ENCODE data around the gene ZNF710. TPM values are rescaled to one million over a fixed set of nuclear protein-coding genes. Genes with fewer than 3 reads are reported as not detected.
"Not testable (repeated sequence)": the region's sequence is repeated elsewhere in the genome, so short reads cannot be mapped to it uniquely, and the experiment has no call there.

ZNF710 gene
- total RNA-seq, 4 donors from 2014 or later, result 6.6 to 13.8 (median 10.1) TPM

GRCh38 chr15:89972085-89972484 lies 29.0 kb upstream of the ZNF710 start:
- TF ChIP-seq EP300 (IDR thresholded peaks at IDR 0.05) (no peak), POLR2AphosphoS5 (IDR thresholded peaks at IDR 0.05) (no peak), POLR2A (IDR thresholded peaks at IDR 0.05; ENCODE audit: low read depth) (no peak)
- TF ChIP-seq, protein P1, sequence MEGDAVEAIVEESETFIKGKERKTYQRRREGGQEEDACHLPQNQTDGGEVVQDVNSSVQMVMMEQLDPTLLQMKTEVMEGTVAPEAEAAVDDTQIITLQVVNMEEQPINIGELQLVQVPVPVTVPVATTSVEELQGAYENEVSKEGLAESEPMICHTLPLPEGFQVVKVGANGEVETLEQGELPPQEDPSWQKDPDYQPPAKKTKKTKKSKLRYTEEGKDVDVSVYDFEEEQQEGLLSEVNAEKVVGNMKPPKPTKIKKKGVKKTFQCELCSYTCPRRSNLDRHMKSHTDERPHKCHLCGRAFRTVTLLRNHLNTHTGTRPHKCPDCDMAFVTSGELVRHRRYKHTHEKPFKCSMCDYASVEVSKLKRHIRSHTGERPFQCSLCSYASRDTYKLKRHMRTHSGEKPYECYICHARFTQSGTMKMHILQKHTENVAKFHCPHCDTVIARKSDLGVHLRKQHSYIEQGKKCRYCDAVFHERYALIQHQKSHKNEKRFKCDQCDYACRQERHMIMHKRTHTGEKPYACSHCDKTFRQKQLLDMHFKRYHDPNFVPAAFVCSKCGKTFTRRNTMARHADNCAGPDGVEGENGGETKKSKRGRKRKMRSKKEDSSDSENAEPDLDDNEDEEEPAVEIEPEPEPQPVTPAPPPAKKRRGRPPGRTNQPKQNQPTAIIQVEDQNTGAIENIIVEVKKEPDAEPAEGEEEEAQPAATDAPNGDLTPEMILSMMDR (IDR thresholded peaks at IDR 0.05), result no peak
- 89% methylated on average over 5 of the region's 5 CpGs for WGBS
- no peaks in the 10 kb centered on the region for H3K9me3 ChIP-seq
- H3K4me1 ChIP-seq, result peaks cover 0 to 20% (median 0%) of the 10 kb centered on the region in 4 donors
- intact Hi-C loops (cut with DNase I), result loop anchor here (10.0 kb wide), 1 partner anchor 197 kb away; the partner anchor contains the start of gene MESP2
- H3K27ac ChIP-seq (replicated peaks in 1 of 4), result no peak overlapping the region
- DNase-seq (ENCODE audit: extremely low spot score), result no peak
- H3K36me3 ChIP-seq, result no peaks in the 10 kb centered on the region
- H3K4me3 ChIP-seq, result no peak overlapping the region
- H3K27me3 ChIP-seq, result no peaks in the 10 kb centered on the region

DNA sequence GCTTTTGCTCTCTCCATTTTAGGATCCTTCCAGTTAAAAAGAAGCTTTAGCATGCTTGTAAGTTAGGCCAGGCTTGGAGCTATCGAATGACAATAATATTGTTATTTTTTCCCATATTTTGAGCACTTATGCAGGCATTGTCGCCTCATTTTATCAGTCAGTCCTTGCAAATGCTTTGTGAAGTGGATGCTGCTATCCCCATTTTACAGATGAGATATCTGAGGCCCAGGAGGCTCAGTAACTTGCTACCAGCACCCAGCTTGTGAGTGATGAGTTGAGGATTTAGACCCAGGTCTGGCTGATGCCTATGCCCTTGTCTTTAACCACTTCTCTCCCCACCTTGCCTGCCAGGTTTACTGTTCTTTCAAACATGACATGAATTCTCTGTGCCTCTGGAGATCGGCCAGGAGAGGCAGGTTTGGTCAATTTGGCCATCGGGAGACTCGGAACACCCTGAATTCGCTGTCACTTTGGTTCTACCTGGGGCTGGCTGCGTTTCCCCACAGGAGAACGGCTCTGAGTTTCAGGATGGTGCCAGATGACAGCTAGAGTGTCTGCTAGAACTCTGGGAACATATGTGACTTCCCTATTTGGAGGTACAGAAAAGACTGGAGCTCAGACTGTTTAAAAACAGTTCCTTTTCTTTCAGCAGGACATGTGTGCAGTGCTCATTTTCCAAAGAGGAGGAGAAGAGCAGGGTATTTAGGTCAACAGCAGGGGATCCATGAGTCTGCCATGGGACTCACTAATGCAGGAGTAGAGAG lies 25.5 kb upstream of the ZNF710 start:
- Histone ChIP-seq H3K4me1 (peaks cover 0 to 20% (median 0%) of the 10 kb centered on the region in 4 donors), H3K9me3 (no peaks in the 10 kb centered on the region), H3K27ac (replicated peaks in 1 of 4) (peak overlapping the region in 1 of 4 donors; percentile 21), H3K27me3 (no peaks in the 10 kb centered on the region), H3K4me3 (no peak overlapping the region), H3K36me3 (no peaks in the 10 kb centered on the region)
- DNase-seq (ENCODE audit: extremely low spot score), result no peak
- TF ChIP-seq POLR2AphosphoS5 (IDR thresholded peaks at IDR 0.05) (no peak), POLR2A (IDR thresholded peaks at IDR 0.05; ENCODE audit: low read depth) (no peak), EP300 (IDR thresholded peaks at IDR 0.05) (no peak)
- TF ChIP-seq, protein P1 (IDR thresholded peaks at IDR 0.05), result no peak
- intact Hi-C loops (cut with DNase I), result loop anchor here (10.0 kb wide), 1 partner anchor 201 kb away; the partner anchor contains the start of gene MESP2
- WGBS, result 75% methylated on average over 8 of the region's 8 CpGs

DNA sequence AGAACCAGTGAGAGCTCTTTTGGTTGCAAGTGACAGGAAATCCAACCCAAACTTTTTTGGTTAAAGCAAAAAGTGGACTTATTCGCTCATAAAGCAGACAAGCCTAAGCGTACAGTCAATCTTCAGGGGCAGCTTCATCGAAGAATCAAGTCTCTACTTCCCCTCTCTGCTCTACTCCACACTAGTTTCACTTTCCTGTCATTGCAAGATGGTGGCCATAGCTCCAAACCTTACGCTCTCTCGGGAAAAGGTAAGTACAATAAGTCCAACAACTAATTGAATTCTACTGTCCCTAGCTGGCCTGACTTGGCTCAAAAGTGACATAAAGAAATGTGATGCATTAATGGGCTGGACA lies 24.9 kb upstream of the ZNF710 start:
- H3K4me1 ChIP-seq, result peaks cover 0 to 14% (median 0%) of the 10 kb centered on the region in 4 donors
- no peak for TF ChIP-seq POLR2AphosphoS5 (IDR thresholded peaks at IDR 0.05)
- TF ChIP-seq, protein P1 (IDR thresholded peaks at IDR 0.05), result no peak
- TF ChIP-seq POLR2A (IDR thresholded peaks at IDR 0.05; ENCODE audit: low read depth), result no peak
- no peak for TF ChIP-seq EP300 (IDR thresholded peaks at IDR 0.05)
- no peak overlapping the region for H3K4me3 ChIP-seq
- no peak for DNase-seq (ENCODE audit: extremely low spot score)
- no peaks in the 10 kb centered on the region for H3K9me3 ChIP-seq
- no peaks in the 10 kb centered on the region for H3K27me3 ChIP-seq
- no peaks in the 10 kb centered on the region for H3K36me3 ChIP-seq
- peak overlapping the region in 1 of 4 donors; percentile 21 for H3K27ac ChIP-seq (replicated peaks in 1 of 4)
- intact Hi-C loops (cut with DNase I), result loop anchor here (10.0 kb wide), 1 partner anchor 201 kb away; the partner anchor contains the start of gene MESP2
- WGBS, result 85% methylated on average over 5 of the region's 5 CpGs

DNA sequence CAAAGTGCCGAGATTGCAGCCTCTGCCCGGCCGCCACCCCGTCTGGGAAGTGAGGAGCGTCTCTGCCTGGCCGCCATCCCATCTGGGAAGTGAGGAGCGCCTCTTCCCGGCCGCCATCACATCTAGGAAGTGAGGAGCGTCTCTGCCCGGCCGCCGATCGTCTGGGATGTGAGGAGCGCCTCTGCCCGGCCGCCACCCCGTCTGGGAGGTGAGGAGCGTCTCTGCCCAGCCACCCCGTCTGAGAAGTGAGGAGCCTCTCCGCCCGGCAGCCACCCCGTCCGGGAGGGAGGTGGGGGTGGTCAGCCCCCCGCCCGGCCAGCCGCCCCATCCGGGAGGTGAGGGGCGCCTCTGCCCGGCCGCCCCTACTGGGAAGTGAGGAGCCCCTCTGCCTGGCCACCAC lies 23.3 kb upstream of the ZNF710 start:
- not testable (repeated sequence) for H3K36me3 ChIP-seq
- intact Hi-C loops (cut with DNase I), result loop anchor here (10.0 kb wide), 1 partner anchor 203 kb away; the partner anchor contains the start of gene MESP2

DNA sequence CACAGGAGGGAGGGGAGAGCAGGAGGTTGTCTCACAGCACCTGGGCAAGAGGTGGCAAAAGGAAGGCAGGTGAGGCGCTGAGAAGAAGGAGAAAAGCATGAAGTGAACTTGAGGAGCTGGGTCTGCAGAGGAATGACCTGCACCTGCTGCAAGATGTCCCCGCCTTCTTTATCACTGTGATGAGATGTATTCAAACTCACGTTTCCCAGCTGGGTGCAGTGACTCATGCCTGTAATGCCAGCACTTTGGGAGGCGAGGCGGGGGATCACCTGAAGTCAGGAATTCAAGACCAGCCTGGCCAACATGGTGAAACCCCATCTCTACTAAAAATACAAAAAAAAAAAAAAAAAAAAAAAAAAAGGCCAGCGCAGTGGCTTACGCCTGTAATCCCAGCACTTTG lies 22.2 kb upstream of the ZNF710 start:
- no peaks in the 10 kb centered on the region for H3K36me3 ChIP-seq
- H3K9me3 ChIP-seq, result peaks cover 0 to under 1% (median 0%) of the 10 kb centered on the region in 4 donors
- H3K4me1 ChIP-seq, result peaks cover 0 to 4% (median 0%) of the 10 kb centered on the region in 4 donors
- H3K27me3 ChIP-seq, result peaks cover 0 to 3% (median 0%) of the 10 kb centered on the region in 4 donors
- no peak overlapping the region for H3K27ac ChIP-seq (replicated peaks in 1 of 4)
- TF ChIP-seq EP300 (IDR thresholded peaks at IDR 0.05) (no peak), POLR2A (IDR thresholded peaks at IDR 0.05; ENCODE audit: low read depth) (no peak), POLR2AphosphoS5 (IDR thresholded peaks at IDR 0.05) (no peak)
- TF ChIP-seq, protein P1 (IDR thresholded peaks at IDR 0.05), result no peak
- no peak overlapping the region for H3K4me3 ChIP-seq
- 93% methylated on average over 7 of the region's 7 CpGs for WGBS
- no peak for DNase-seq (ENCODE audit: extremely low spot score)
- intact Hi-C loops (cut with DNase I), result loop anchor here (10.0 kb wide), 1 partner anchor 204 kb away; the partner anchor contains the start of gene MESP2

More for the DNA sequence above, 23.3 kb upstream of the ZNF710 start:
- 97% methylated on average over 29 of the region's 31 CpGs for WGBS
- H3K4me1 ChIP-seq; H3K4me3 ChIP-seq; H3K9me3 ChIP-seq; H3K27ac ChIP-seq (replicated peaks in 1 of 4); H3K27me3 ChIP-seq; DNase-seq (ENCODE audit: extremely low spot score): not testable (repeated sequence)

Measured in esophagus muscularis mucosa (tissue), 4 donors.